ENCODE data around the gene FBXW12. TPM values are rescaled to one million over a fixed set of nuclear protein-coding genes. Genes with fewer than 3 reads are reported as not detected.

The FBXW12 gene
- total and polyA plus RNA-seq, 2 donors (not counting 3 experiments of a cell fraction or from before 2014, with no cell fraction given) = not detected

- H3K79me2 ChIP-seq (ENCODE audit: control insufficient read depth, insufficient read depth, low read length) = no peaks in the 10 kb centered on the region
- dilution Hi-C loops (cut with MboI; ENCODE audit: extremely low pct_ligation_motif_present, low sequenced_read_pairs) (no loop called here), intact Hi-C loops (cut with micrococcal nuclease) (no loop called here)
- BruUV-seq (replicated peaks) = no TSS peak
- no peak overlapping the region for H3K9ac ChIP-seq (replicated peaks; ENCODE audit: extremely low read depth, insufficient read depth, low read length)
- no peaks in the 10 kb centered on the region for H3K27me3 ChIP-seq (ENCODE audit: control insufficient read depth in 2 of 2, insufficient read depth in 2 of 2, low read length in 2 of 2)
- H3K4me1 ChIP-seq (ENCODE audit: control insufficient read depth, extremely low read depth, insufficient read depth, low read length) = peaks cover 10% of the 10 kb centered on the region
- H3K4me2 ChIP-seq (ENCODE audit: insufficient read depth, low read length) = no peak overlapping the region
- CTCF ChIA-PET = interaction anchor here (1.8 to 2.6 kb wide), 2 partner anchors 9 to 26 kb away, joined by 6 to 25 read pairs; no protein-coding TSS in a partner anchor
- POLR2A ChIA-PET = no interaction called here
- no peak for DNase-seq (ENCODE audit: low read depth, low spot score)
- no peak for TF ChIP-seq POLR2A (IDR thresholded peaks at IDR 0.05; ENCODE audit: low read depth, low read length)
- TF ChIP-seq FOS (IDR thresholded peaks at IDR 0.05; ENCODE audit: borderline replicate concordance, insufficient read depth, low read length) = no peak
- TF ChIP-seq MAX (IDR thresholded peaks at IDR 0.05; ENCODE audit: insufficient read depth, insufficient read length) = no peak
- TF ChIP-seq MYC (IDR thresholded peaks at IDR 0.05; ENCODE audit: low read depth, low read length) = no peak
- TF ChIP-seq EZH2 (IDR thresholded peaks at IDR 0.05; ENCODE audit: borderline replicate concordance, low read depth, low read length, severe bottlenecking) = no peak
- TF ChIP-seq GATA2 (IDR thresholded peaks at IDR 0.05; ENCODE audit: insufficient read depth, insufficient read length, low read depth, low read length) = no peak
- TF ChIP-seq, protein P1, sequence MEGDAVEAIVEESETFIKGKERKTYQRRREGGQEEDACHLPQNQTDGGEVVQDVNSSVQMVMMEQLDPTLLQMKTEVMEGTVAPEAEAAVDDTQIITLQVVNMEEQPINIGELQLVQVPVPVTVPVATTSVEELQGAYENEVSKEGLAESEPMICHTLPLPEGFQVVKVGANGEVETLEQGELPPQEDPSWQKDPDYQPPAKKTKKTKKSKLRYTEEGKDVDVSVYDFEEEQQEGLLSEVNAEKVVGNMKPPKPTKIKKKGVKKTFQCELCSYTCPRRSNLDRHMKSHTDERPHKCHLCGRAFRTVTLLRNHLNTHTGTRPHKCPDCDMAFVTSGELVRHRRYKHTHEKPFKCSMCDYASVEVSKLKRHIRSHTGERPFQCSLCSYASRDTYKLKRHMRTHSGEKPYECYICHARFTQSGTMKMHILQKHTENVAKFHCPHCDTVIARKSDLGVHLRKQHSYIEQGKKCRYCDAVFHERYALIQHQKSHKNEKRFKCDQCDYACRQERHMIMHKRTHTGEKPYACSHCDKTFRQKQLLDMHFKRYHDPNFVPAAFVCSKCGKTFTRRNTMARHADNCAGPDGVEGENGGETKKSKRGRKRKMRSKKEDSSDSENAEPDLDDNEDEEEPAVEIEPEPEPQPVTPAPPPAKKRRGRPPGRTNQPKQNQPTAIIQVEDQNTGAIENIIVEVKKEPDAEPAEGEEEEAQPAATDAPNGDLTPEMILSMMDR (IDR thresholded peaks at IDR 0.05; ENCODE audit: extremely low read depth in 1 of 2, insufficient read depth in 1 of 2, low read depth in 1 of 2, low read length in 2 of 2) = no peak
- TF ChIP-seq JUN (IDR thresholded peaks at IDR 0.05; ENCODE audit: borderline replicate concordance, insufficient read depth, insufficient read length, low read depth) = no peak
- TF ChIP-seq POLR2AphosphoS5 (IDR thresholded peaks at IDR 0.05; ENCODE audit: insufficient read depth, low read depth, low read length) = no peak
- H3K36me3 ChIP-seq (ENCODE audit: control insufficient read depth in 2 of 2, extremely low read depth in 1 of 2, insufficient read depth in 2 of 2, low read length in 2 of 2) = no peaks in the 10 kb centered on the region
- FAIRE-seq = no peak
- no peaks in the 10 kb centered on the region for H3K9me3 ChIP-seq (replicated peaks; ENCODE audit: control insufficient read depth, insufficient read depth, low read length)
- no peak overlapping the region for H3K4me3 ChIP-seq (replicated peaks in 1 of 3; ENCODE audit: insufficient read depth in 1 of 3, low read depth in 1 of 3, low read length in 3 of 3)
- H2AFZ ChIP-seq (ENCODE audit: low read depth, low read length) = no peak overlapping the region
- H3K9me1 ChIP-seq (replicated peaks; ENCODE audit: control insufficient read depth, extremely low read depth, insufficient read depth, low read length) = no peaks in the 10 kb centered on the region
- no peaks in the 10 kb centered on the region for H4K20me1 ChIP-seq (replicated peaks; ENCODE audit: control insufficient read depth, extremely low read depth, insufficient read depth, low read length)
- no peak overlapping the region for H3K27ac ChIP-seq (ENCODE audit: insufficient read depth, low read depth, low read length)
These were observed 55.1 kb downstream of the FBXW12 start for GRCh38 chr3:48426944-48427629.
